Suprapubic skin (tissue), 4 donors: ENCODE data around the gene EXD1. TPM values are rescaled to one million over a fixed set of nuclear protein-coding genes. Genes with fewer than 3 reads are reported as not detected.

ENCODE experiments used
- DNase-seq, 2 donors: peaks; one replicate each; pipeline ENCODE4 v3.0.0-alpha.2; 2019; ENCODE audit warnings: low spot score in 2 of 2
- H3K27ac ChIP-seq: fragments of 200-600 bp; sonication (generic); one replicate; pipeline ENCODE4 v1.5.1; 2019
- H3K27me3 ChIP-seq: fragments of 200-600 bp; sonication (generic); one replicate; pipeline ENCODE4 v1.5.1; 2019
- H3K36me3 ChIP-seq: fragments of 200-600 bp; sonication (generic); one replicate; pipeline ENCODE4 v1.5.1; 2019
- H3K4me1 ChIP-seq: fragments of 200-600 bp; sonication (generic); one replicate; pipeline ENCODE4 v1.5.1; 2019
- H3K4me3 ChIP-seq: fragments of 200-600 bp; sonication (generic); one replicate; pipeline ENCODE4 v1.5.1; 2019; ENCODE audit warnings: mild to moderate bottlenecking
- H3K9me3 ChIP-seq: fragments of 200-600 bp; sonication (generic); one replicate; pipeline ENCODE4 v1.5.1; 2019
- CTCF ChIP-seq, 2 donors: fragments of 200-600 bp in 1 of 2; fragments of 450-650 bp in 1 of 2; sonication (generic) in 1 of 2; IDR thresholded peaks; one replicate each; pipeline ENCODE4 v1.5.1; 2016 to 2019; ENCODE audit warnings: antibody characterized with exemption in 2 of 2, mild to moderate bottlenecking in 1 of 2, moderate library complexity in 1 of 2
- EP300 ChIP-seq: sonication (generic); formaldehyde crosslinking; IDR thresholded peaks from one replicate; pipeline ENCODE4 v1.6.1; 2017; ENCODE audit warnings: antibody characterized with exemption
- POLR2A ChIP-seq, 2 donors: fragments of 450-650 bp; IDR thresholded peaks; one replicate each; pipeline ENCODE4 v1.6.1; 2017; ENCODE audit warnings: antibody characterized with exemption in 2 of 2, mild to moderate bottlenecking in 2 of 2, moderate library complexity in 2 of 2
- POLR2AphosphoS5 ChIP-seq, 3 donors: sonication (generic); formaldehyde crosslinking; IDR thresholded peaks; one replicate each; pipeline ENCODE4 v1.6.1; 2017; ENCODE audit warnings: antibody characterized with exemption in 3 of 3
- WGBS: methylation state at CpG from one replicate; pipeline ENCODE4 v1.1.5; 2018; 5-methylcytosine and 5-hydroxymethylcytosine counted together
- total RNA-seq, 4 donors: library from RNA; depleted of rRNA; stranded (reverse); fragments of >200 nt; gene quantifications; one replicate each; pipeline ENCODE4 v1.1.0, GENCODE V29; 2016

EXD1 gene
- under 1 TPM in 1 of 4 donors, not detected in 3; 0.32 TPM for total RNA-seq

- whole genome bisulfite sequencing: under 1% methylated on average over 47 of the region's 72 CpGs
- Histone ChIP-seq H3K27ac (peak within 1 kb of the TSS; percentile 92), H3K4me1 (peaks cover 26% of the 10 kb centered on the region), H3K27me3 (no peaks in the 10 kb centered on the region), H3K4me3 (peak within 1 kb of the TSS; percentile 79), H3K36me3 (no peaks in the 10 kb centered on the region), H3K9me3 (no peaks in the 10 kb centered on the region)
- DNase-seq: peak; percentile 99
- TF ChIP-seq POLR2A (IDR thresholded peaks at IDR 0.05) (peak; percentile 30 to 34), POLR2AphosphoS5 (IDR thresholded peaks at IDR 0.05) (peak in 2 of 3 donors; percentile 40 to 84), CTCF (IDR thresholded peaks at IDR 0.05) (peak; percentile 82 to 99), EP300 (no peak)
Measured at GRCh38 chr15:41230650-41231421, at the start of gene EXD1, which contains the start of gene CHP1. EXD1 (minus strand) TSS chr15:41230757; CDS start chr15:41226575, 4,182 bp downstream. CHP1 (plus strand) TSS chr15:41231268; CDS start chr15:41231383, 115 bp downstream.

GRCh38 chr15:41279535-41280283 is 49.2 kb upstream of the EXD1 start:
- no peak for DNase-seq
- Histone ChIP-seq H3K9me3 (no peaks in the 10 kb centered on the region), H3K4me1 (peaks cover 6% of the 10 kb centered on the region), H3K36me3 (peaks cover 38% of the 10 kb centered on the region), H3K27ac (no peak overlapping the region), H3K27me3 (no peaks in the 10 kb centered on the region), H3K4me3 (no peak overlapping the region)
- TF ChIP-seq POLR2AphosphoS5 (IDR thresholded peaks at IDR 0.05) (no peak), EP300 (no peak)
- 69% methylated on average over 1 of the region's 1 CpG for WGBS

- H3K4me1 ChIP-seq: peaks cover 5% of the 10 kb centered on the region
- no peaks in the 10 kb centered on the region for H3K9me3 ChIP-seq
- H3K4me3 ChIP-seq: no peak overlapping the region
- TF ChIP-seq CTCF (IDR thresholded peaks at IDR 0.05): no peak
- TF ChIP-seq EP300: no peak
- TF ChIP-seq POLR2A (IDR thresholded peaks at IDR 0.05): no peak
- TF ChIP-seq POLR2AphosphoS5 (IDR thresholded peaks at IDR 0.05): no peak
- 95% methylated on average over 3 of the region's 3 CpGs for WGBS
- no peak for DNase-seq
- H3K27me3 ChIP-seq: no peaks in the 10 kb centered on the region
- H3K36me3 ChIP-seq: peaks cover 51% of the 10 kb centered on the region
- no peak overlapping the region for H3K27ac ChIP-seq
Measured at GRCh38 chr15:41278319-41278718, 47.8 kb upstream of the EXD1 start.

- no peaks in the 10 kb centered on the region for H3K27me3 ChIP-seq
- no peak for DNase-seq
- H3K4me3 ChIP-seq: no peak overlapping the region
- no peaks in the 10 kb centered on the region for H3K9me3 ChIP-seq
- TF ChIP-seq POLR2A (IDR thresholded peaks at IDR 0.05): no peak
- TF ChIP-seq POLR2AphosphoS5 (IDR thresholded peaks at IDR 0.05): no peak
- TF ChIP-seq CTCF (IDR thresholded peaks at IDR 0.05): no peak
- no peak for TF ChIP-seq EP300
- no peaks in the 10 kb centered on the region for H3K4me1 ChIP-seq
- peaks cover 66% of the 10 kb centered on the region for H3K36me3 ChIP-seq
- no peak overlapping the region for H3K27ac ChIP-seq
Measured at GRCh38 chr15:41276831-41277230, 46.3 kb upstream of the EXD1 start.

GRCh38 chr15:41269887-41270286 is 39.3 kb upstream of the EXD1 start:
- WGBS: 95% methylated on average over 2 of the region's 2 CpGs
- Histone ChIP-seq H3K4me1 (no peaks in the 10 kb centered on the region), H3K36me3 (peaks cover 66% of the 10 kb centered on the region), H3K4me3 (no peak overlapping the region), H3K27ac (no peak overlapping the region), H3K9me3 (no peaks in the 10 kb centered on the region), H3K27me3 (no peaks in the 10 kb centered on the region)
- TF ChIP-seq CTCF (IDR thresholded peaks at IDR 0.05): no peak
- TF ChIP-seq EP300: no peak
- no peak for TF ChIP-seq POLR2AphosphoS5 (IDR thresholded peaks at IDR 0.05)
- TF ChIP-seq POLR2A (IDR thresholded peaks at IDR 0.05): no peak
- DNase-seq: no peak
